ENCODE measurements around the gene TTC4. TPM values are rescaled to one million over a fixed set of nuclear protein-coding genes. Genes with fewer than 3 reads are reported as not detected.

Gene TTC4
- total RNA-seq, 6 experiments from 2014 or later: 8.1 to 19.2 (median 10.0) TPM

DNA sequence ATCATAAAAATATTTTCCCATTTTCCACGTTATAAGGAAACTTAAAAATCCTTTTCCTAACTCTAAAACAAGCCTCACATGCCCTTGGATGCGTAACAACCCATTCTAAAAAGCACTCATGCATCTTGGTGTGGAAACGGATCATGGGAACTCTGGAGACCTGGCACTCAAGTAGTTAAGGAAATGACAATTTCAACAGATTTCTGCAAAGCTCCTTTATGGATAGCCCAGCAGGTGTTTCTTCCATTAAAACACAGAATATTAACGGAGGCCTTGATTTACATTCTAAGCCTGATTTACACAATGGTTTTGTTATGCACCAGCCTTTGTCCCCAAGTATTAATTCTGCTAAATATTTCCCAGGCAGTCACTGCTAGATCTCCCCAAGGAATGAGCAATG lies 35.8 kb downstream of the TTC4 start:
- DNase-seq (no peak), ATAC-seq (no peak)
- Histone ChIP-seq H3K4me1 (no peaks in the 10 kb centered on the region), H3K27ac (no peak overlapping the region), H3K27me3 (no peaks in the 10 kb centered on the region), H3K36me3 (no peaks in the 10 kb centered on the region), H3K9me3 (no peaks in the 10 kb centered on the region), H3K4me3 (no peak overlapping the region)
- intact Hi-C loops (cut with DNase I): no loop called here
- no peak for TF ChIP-seq CTCF (IDR thresholded peaks at IDR 0.05)
- TF ChIP-seq POLR2A (IDR thresholded peaks at IDR 0.05): no peak
- WGBS (ENCODE audit: insufficient coverage, low coverage, low lambda C conversion rate, missing lambda C conversion rate): 65% methylated on average over 4 of the region's 4 CpGs

GRCh38 chr1:54754045-54754444 lies 38.4 kb downstream of the TTC4 start:
- WGBS (ENCODE audit: insufficient coverage, low coverage, low lambda C conversion rate, missing lambda C conversion rate): 73% methylated on average over 3 of the region's 22 CpGs

GRCh38 chr1:54754486-54755285 lies 39.0 kb downstream of the TTC4 start:
- no peak for DNase-seq

More at GRCh38 chr1:54754045-54754444, 38.4 kb downstream of the TTC4 start:
- Histone ChIP-seq H3K36me3 (peaks cover 0 to 11% (median 0%) of the 10 kb centered on the region in 4 donors), H3K4me3 (no peak overlapping the region), H3K4me1 (no peaks in the 10 kb centered on the region), H3K27ac (no peak overlapping the region), H3K9me3 (no peaks in the 10 kb centered on the region), H3K27me3 (no peaks in the 10 kb centered on the region)
- TF ChIP-seq CTCF (IDR thresholded peaks at IDR 0.05): no peak
- TF ChIP-seq POLR2A (IDR thresholded peaks at IDR 0.05): no peak
- peak in 1 of 4 donors; percentile 7 for ATAC-seq
- DNase-seq: no peak
- intact Hi-C loops (cut with DNase I): no loop called here

DNA sequence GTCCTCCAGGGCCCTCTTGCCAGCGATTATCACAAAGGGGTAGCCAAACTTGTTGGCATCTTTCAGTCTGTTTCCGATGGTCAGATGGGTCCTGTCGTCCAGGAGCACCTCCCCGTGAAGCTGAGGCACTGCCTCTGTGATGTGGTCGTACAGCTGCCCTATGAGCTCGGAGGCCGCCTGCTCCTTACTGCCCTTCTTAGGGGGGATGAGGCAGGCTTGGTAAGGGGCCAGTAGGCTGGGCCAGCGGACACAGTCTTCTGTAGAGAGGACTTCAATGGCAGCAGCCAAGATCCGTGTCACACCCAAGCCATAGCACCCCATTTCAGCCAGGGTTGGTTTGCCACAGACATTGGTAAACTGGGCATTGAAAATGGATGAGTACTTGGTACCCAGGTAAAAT lies 42.2 kb downstream of the TTC4 start:
- no peaks in the 10 kb centered on the region for H3K27me3 ChIP-seq
- ATAC-seq (no peak), DNase-seq (no peak)
- H3K9me3 ChIP-seq: no peaks in the 10 kb centered on the region
- H3K36me3 ChIP-seq: peaks cover 0 to 11% (median 0%) of the 10 kb centered on the region in 4 donors
- no peaks in the 10 kb centered on the region for H3K4me1 ChIP-seq
- H3K4me3 ChIP-seq: no peak overlapping the region
- intact Hi-C loops (cut with DNase I): no loop called here
- WGBS (ENCODE audit: insufficient coverage, low coverage, low lambda C conversion rate, missing lambda C conversion rate): no CpG with 5 or more reads among the region's 9 CpGs
- no peak overlapping the region for H3K27ac ChIP-seq
- TF ChIP-seq POLR2A (IDR thresholded peaks at IDR 0.05): no peak
- no peak for TF ChIP-seq CTCF (IDR thresholded peaks at IDR 0.05)

More at GRCh38 chr1:54754486-54755285, 39.0 kb downstream of the TTC4 start:
- no CpG with 5 or more reads among the region's 25 CpGs for WGBS (ENCODE audit: insufficient coverage, low coverage, low lambda C conversion rate, missing lambda C conversion rate)
- Histone ChIP-seq H3K36me3 (peaks cover 0 to 11% (median 0%) of the 10 kb centered on the region in 4 donors), H3K27me3 (no peaks in the 10 kb centered on the region), H3K4me3 (no peak overlapping the region), H3K9me3 (no peaks in the 10 kb centered on the region), H3K4me1 (no peaks in the 10 kb centered on the region), H3K27ac (no peak overlapping the region)
- TF ChIP-seq POLR2A (IDR thresholded peaks at IDR 0.05) (no peak), CTCF (IDR thresholded peaks at IDR 0.05) (no peak)
- intact Hi-C loops (cut with DNase I): no loop called here
- peak in 1 of 4 donors; percentile 22 for ATAC-seq
